Stimulated activated CD4-positive, alpha-beta T cell treated with anti-CD3 and anti-CD28 coated beads, Interleukin-4, amount 100 ng/mL, for 48 hours (primary cell): ENCODE data around the gene SULF2.

Experiments used
- DNase-seq, 2 donors: peaks; one replicate each; pipeline ENCODE4 v3.0.0-alpha.2; 2020; ENCODE audit warnings: low read depth in 2 of 2

Gene SULF2

DNA sequence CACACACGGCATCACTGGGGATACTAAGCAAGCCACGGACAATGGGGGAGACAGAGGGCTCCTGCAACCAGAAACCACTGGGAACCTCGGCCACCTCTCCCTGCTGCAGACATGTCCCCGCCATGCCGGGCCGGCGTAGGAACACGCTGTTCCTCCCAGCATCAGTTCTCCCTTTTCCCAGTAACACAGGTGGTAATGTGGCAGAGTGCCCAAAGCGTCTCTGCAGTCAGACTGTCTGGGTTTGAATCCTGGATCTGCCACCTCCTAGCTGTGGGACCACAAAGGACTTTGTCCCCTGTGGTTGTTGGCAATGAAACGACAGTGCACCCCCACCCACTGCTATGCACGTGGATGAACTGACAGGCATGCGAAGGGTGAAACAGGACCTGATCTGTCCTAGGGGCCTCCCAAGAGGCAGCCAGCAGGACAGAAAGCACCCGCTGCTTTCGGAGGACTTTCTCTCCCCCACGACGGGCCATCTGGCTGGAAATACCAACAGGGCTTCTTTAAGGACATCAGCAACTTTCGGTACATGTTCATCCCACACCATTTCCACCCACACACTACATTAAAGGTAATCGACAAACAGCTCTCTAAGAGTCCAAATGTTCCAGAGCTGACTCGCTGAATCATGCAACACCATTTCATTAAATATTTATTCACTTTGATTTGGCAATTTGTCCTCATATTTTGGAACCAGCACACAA, 74.1 kb downstream of the SULF2 start:
- no peak for DNase-seq

GRCh38 chr20:47710665-47711045, 74.6 kb downstream of the SULF2 start:
- DNase-seq: no peak

- no peak for DNase-seq
Measured at GRCh38 chr20:47708953-47709833, 76.1 kb downstream of the SULF2 start.

GRCh38 chr20:47708140-47708807, 77.0 kb downstream of the SULF2 start:
- no peak for DNase-seq

DNA sequence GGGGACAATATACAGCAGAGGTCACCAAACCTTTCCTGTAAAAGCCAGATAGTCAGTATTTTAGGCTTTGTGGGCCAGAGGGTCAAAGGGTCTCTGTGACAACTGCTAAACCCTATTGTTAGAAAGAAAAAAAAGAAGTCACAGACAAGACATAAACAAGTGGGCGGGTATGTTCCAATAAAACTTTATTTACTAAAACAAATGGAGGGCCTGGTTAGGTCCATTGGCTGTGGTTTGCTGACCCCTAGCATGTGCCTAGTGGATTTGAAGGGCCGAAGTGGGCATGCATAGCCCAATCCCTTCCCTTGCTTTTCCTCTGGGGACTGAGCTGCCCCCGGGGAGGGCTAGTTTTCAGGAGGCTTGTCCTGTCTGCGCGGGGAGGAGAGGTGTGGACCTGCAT, 78.9 kb downstream of the SULF2 start:
- no peak for DNase-seq

DNA sequence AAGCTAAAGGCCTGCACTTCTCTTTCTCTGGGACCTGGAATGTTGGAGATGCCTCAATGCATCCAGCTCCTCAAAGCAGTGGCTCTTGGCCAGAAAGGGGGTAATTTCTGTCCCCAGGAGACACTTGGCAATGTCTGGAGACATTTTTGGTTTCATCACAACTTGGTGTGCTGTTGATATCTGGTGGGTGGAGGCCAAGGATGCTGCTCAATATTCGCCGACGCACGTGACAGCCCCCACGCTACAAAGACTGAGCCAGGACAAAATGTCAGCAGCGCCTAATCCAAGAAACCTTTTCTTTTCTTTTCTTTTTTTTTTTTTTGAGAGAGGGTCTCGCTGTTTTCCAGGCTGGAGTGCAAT, 79.8 kb downstream of the SULF2 start:
- no peak for DNase-seq

DNA sequence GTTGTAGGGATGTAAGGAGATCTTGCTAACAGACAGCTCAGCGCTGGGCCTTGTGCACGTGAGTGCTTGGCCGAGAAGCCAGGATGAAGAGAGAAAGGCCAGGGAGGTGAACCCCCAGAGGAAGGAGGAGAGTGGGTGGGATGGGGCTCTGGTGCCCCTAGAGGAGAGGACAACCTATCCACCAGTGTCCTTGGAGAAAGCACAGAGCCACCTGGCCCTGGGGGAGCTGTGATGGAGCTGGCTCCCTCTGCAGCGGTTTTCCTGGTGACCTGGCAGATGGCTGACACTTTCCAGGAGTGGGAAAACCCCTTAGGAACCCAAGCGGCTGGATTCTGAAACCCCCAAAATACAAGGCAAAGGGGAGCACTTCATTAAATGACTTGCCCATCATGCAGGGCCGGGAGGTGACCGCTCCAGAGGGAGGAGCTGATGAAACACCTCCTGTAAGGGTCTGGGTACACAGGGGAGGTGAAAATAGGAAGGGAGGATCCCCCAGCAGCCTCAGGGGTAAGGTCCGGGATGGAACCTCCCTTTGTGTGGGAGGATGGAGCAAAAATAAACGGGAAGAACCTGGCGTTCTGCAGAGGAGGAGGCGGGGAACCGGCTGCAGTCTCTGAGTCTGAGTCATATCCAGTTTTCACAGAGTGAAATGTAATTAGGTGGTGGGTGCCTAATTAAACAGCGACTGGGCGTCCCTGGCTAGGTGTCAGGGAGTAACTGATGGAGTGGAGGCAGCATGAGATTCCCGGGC, 80.4 kb downstream of the SULF2 start:
- no peak for DNase-seq

GRCh38 chr20:47703748-47704147, 81.5 kb downstream of the SULF2 start:
- no peak for DNase-seq

DNA sequence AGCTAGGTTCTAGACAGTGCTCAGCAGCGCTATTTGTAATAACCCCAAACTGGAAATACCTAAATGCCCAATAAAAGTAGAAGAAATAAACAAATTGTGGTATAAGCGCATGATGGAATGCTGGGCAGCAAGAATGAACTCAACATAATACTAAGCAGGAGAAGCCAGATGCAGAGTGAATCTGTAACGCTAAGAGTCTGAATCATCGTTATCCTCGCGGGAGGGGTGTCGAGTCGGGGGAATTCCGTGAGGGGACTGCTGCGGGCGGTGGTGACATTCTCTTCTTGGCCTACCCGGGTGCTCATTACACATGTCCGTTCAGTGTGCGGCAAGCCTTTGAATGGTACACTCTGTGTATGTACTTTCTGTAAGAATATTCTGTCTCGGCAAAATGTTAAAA, 83.7 kb downstream of the SULF2 start:
- no peak for DNase-seq

- DNase-seq: no peak
Measured at GRCh38 chr20:47700327-47700726, 85.0 kb downstream of the SULF2 start.

GRCh38 chr20:47699818-47700217, 85.5 kb downstream of the SULF2 start:
- DNase-seq: no peak

- no peak for DNase-seq
Measured at GRCh38 chr20:47698142-47698541, 87.1 kb downstream of the SULF2 start.

- no peak for DNase-seq
Measured at GRCh38 chr20:47696856-47697255, 88.4 kb downstream of the SULF2 start.

- no peak for DNase-seq
Measured at GRCh38 chr20:47694021-47694818, 91.1 kb downstream of the SULF2 start.

GRCh38 chr20:47691625-47692024, 93.7 kb downstream of the SULF2 start:
- DNase-seq: no peak

DNA sequence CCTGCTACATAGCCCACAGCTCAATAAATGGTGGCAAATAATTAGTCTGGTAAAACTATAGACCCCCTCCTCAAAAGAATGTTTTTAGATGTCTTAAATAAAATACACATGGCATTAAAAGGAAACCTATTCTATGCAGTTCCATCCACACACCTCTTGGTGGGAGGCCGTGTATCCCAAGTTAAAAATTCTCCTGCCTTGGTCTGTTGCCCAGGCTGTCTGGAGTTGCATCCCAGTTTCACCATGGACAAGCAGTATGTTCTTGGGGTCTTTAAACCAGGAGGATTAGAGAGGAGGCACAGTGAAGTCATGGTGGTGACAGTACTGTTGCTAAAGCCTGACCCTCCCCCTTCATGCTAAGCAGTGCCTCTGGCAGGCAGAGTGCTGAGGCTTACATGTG, 95.5 kb downstream of the SULF2 start:
- no peak for DNase-seq

DNA sequence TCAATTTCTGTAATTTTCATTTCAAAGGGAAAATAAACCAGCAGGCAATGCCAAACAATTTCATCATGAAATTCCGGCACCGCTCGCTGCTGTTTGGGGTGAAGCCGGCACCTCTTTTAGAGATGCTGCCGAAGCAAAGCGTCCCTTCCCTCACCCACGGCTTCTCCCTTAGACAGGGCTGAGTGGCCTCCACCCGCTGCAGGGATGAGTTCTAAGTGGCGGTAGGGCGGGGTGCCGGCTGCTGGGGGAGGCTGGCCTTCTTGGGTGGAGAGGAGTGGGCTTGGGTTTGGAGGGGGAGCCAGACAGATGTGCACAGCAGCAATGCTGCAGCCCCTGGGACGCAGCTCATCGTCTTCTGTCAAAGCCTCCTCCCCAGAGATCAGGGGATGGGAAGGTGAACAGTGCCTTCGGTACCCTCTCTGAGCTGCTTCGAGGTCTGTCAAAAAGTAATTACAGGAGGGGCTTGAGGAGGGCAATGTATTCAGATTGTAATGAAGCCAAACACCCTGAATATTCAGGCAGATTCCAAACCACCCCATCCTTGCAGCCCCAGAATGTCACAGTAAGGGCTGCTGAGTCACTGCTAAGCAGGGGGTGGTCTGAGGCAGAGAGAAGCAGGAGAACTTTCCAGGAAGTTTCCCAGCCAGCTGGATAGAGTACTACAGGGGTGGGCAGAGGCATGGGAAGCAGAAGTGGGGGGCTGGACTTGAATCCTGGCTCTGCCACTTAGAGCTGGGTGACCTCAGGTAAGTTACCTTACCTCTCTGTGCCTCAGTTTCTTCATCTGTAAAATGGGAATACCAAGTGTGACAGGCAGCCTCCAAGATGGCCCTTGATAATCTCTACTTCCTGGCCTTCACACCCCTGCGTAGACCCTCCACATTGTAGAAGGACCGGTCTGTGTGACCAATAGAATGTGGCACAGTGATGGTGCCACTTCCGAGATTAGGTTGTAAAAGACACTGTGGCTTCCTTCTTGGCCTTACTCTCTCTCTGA, 96.6 kb downstream of the SULF2 start:
- no peak for DNase-seq

- no peak for DNase-seq
Measured at GRCh38 chr20:47687095-47687987, 97.9 kb downstream of the SULF2 start.

DNA sequence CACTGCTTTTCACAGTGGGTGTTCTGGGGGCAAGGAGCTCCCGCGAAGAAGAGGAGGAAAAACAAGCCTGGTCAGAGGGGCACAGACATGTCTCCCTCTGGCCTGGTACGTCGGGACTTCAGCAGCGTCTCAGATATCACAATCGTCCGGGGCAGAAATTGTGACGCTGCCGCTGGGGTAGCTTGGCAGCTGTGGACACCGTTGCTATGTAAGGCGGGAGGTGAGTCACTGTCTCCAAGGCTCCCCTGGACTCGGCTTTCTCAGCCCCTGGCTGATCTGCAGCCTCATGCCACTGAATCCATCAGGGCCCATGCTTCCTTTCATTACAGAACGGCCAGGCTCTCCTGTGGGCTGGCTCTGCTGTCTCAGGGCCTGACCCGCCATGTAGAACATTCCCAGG, 98.7 kb downstream of the SULF2 start:
- no peak for DNase-seq
